HPDE6-E6E7 (cell line): ENCODE results near the gene TSR3.

ENCODE experiments used
- DNase-seq: peaks from one replicate; pipeline ENCODE4 v3.0.0; 2011; ENCODE audit warnings: missing footprints; ENCODE audit errors: extremely low spot score

The TSR3 gene

GRCh38 chr16:1351582-1352362, at the start of gene TSR3, which contains the start of gene GNPTG:
TSR3 (minus strand) TSS chr16:1351878; CDS start chr16:1351804, 74 bp downstream.
GNPTG (plus strand) TSS chr16:1351931; CDS start chr16:1351966, 35 bp downstream.
- DNase-seq = peak; percentile 77

GRCh38 chr16:1401061-1401757, 49.5 kb upstream of the TSR3 start:
- DNase-seq = no peak

GRCh38 chr16:1398826-1399581, 47.3 kb upstream of the TSR3 start:
- no peak for DNase-seq

GRCh38 chr16:1398351-1398750, 46.7 kb upstream of the TSR3 start:
- DNase-seq = no peak

GRCh38 chr16:1397779-1398178, 46.1 kb upstream of the TSR3 start:
- no peak for DNase-seq

GRCh38 chr16:1395444-1396031, 43.9 kb upstream of the TSR3 start:
- no peak for DNase-seq

GRCh38 chr16:1394367-1394951, 42.8 kb upstream of the TSR3 start:
- DNase-seq = no peak

- DNase-seq = no peak
Observed at GRCh38 chr16:1393613-1394176, 42.0 kb upstream of the TSR3 start.

GRCh38 chr16:1392826-1393225, 41.1 kb upstream of the TSR3 start:
- no peak for DNase-seq

- DNase-seq = no peak
Observed at GRCh38 chr16:1390239-1390779, 38.6 kb upstream of the TSR3 start.

- no peak for DNase-seq
Observed at GRCh38 chr16:1389762-1390161, 38.1 kb upstream of the TSR3 start.

GRCh38 chr16:1387331-1387730, 35.7 kb upstream of the TSR3 start:
- DNase-seq = no peak

- no peak for DNase-seq
Observed at GRCh38 chr16:1385232-1385631, 33.6 kb upstream of the TSR3 start.

GRCh38 chr16:1383556-1383955, 31.9 kb upstream of the TSR3 start:
- no peak for DNase-seq

- DNase-seq = no peak
Observed at GRCh38 chr16:1381612-1382406, 30.1 kb upstream of the TSR3 start.

- no peak for DNase-seq
Observed at GRCh38 chr16:1380195-1380594, 28.5 kb upstream of the TSR3 start.

- DNase-seq = peak; percentile 58
Observed at GRCh38 chr16:1379304-1380076, 27.8 kb upstream of the TSR3 start.

GRCh38 chr16:1378804-1379303, 27.2 kb upstream of the TSR3 start:
- DNase-seq = peak; percentile 81
